ENCODE results near the gene FNDC1. TPM values are rescaled to one million over a fixed set of nuclear protein-coding genes. Genes with fewer than 3 reads are reported as not detected.

FNDC1 gene
- total and polyA plus RNA-seq, 3 experiments from 2014 or later = 0.04 TPM; not detected in 1

DNA sequence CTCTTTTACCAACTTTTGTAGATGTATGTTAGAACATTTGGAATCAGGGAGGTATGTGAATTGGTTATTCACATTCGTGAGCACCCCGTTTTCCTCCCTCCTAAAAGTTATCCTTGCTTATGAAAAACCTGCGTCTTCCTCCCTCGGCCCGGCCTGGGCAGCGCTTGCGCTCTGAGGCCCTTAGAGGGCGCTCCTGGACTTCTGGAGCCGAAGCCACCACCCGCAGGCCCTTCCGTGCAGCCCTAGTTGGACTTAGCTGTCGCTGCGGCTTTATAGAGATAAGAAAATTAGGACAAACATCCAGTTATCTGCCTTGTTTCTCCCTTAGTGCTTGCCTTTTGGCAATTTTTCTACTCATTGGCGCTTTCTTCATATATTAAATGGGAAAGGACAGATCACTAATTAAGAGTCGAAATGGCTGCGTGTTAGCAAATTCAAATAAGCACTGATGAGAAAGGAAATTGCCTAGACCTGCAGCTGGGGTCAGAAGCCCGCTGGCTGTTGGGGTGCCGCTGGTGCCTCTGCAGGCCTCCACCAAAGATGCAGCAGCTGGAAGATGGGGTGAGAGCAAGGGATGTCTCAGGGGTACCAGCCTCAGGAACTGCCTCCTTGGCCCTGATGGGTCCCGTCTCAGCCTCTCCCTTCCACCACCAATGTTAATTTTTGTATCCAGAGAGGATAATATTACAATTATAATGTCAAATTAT is 5.2 kb downstream of the FNDC1 start:
- peak; percentile 37 to 67 (median 43) for DNase-seq
- H3K27me3 ChIP-seq (ENCODE audit: insufficient read depth, low read length, poor library complexity, severe bottlenecking) = peaks cover 32% of the 10 kb centered on the region
- H3K27ac Mint-ChIP-seq = peak overlapping the region in 1 of 8 donors; percentile 21
- H3K36me3 Mint-ChIP-seq = no peaks in the 10 kb centered on the region
- no peak overlapping the region for H3K4me3 ChIP-seq (ENCODE audit: low read length)
- H3K36me3 ChIP-seq (ENCODE audit: insufficient read depth, low read length) = no peaks in the 10 kb centered on the region
- CTCF ChIA-PET = interaction anchor here (0.6 to 2.6 kb wide), 5 partner anchors 9 to 480 kb away, joined by 3 to 12 read pairs (median 5); no protein-coding TSS in a partner anchor
- no peaks in the 10 kb centered on the region for H3K9me3 Mint-ChIP-seq
- H3K4me1 ChIP-seq (ENCODE audit: insufficient read depth, low read length) = peaks cover 6% of the 10 kb centered on the region
- H3K27ac ChIP-seq (ENCODE audit: low read depth, low read length) = no peak overlapping the region
- H3K4me3 Mint-ChIP-seq = peak overlapping the region in 3 of 7 donors; percentile 5 to 54 (median 47)
- H3K9me3 ChIP-seq (ENCODE audit: low read length) = no peaks in the 10 kb centered on the region
- POLR2A ChIA-PET = no interaction called here
- H3K27me3 Mint-ChIP-seq = peaks cover 46 to 77% of the 10 kb centered on the region in 2 donors
- H3K4me1 Mint-ChIP-seq = peaks cover 15 to 20% (median 18%) of the 10 kb centered on the region in 3 donors

DNA sequence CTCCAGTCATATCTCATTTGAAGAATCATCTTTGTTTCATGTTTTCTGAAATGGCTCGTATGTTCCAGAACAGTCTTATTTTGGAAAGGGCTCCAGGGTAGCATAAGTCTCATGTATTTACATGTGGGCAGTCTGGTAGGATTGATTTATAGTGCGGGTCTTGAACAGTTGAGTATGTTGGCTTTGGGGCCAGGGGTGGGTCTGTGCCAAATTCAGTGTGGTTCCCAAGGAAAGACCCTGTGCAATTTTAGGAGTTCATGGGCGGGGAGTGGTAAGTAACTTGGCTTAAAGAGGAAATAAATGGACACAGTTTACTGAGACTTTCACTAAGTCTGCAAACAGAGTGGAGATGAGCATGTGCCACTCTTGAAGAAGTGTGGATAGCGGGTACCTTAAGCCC is 7.7 kb downstream of the FNDC1 start:
- H3K9me3 ChIP-seq (ENCODE audit: low read length) = no peaks in the 10 kb centered on the region
- DNase-seq = no peak
- no peaks in the 10 kb centered on the region for H3K36me3 ChIP-seq (ENCODE audit: insufficient read depth, low read length)
- no peak overlapping the region for H3K27ac ChIP-seq (ENCODE audit: low read depth, low read length)
- no peak overlapping the region for H3K27ac Mint-ChIP-seq
- no peak overlapping the region for H3K4me3 Mint-ChIP-seq
- no peaks in the 10 kb centered on the region for H3K9me3 Mint-ChIP-seq
- POLR2A ChIA-PET = no interaction called here
- H3K27me3 Mint-ChIP-seq = peaks cover 29 to 54% of the 10 kb centered on the region in 2 donors
- peaks cover 5 to 13% (median 10%) of the 10 kb centered on the region in 3 donors for H3K4me1 Mint-ChIP-seq
- H3K27me3 ChIP-seq (ENCODE audit: insufficient read depth, low read length, poor library complexity, severe bottlenecking) = peaks cover 14% of the 10 kb centered on the region
- H3K4me1 ChIP-seq (ENCODE audit: insufficient read depth, low read length) = no peaks in the 10 kb centered on the region
- CTCF ChIA-PET = no interaction called here
- H3K36me3 Mint-ChIP-seq = no peaks in the 10 kb centered on the region
- no peak overlapping the region for H3K4me3 ChIP-seq (ENCODE audit: low read length)

DNA sequence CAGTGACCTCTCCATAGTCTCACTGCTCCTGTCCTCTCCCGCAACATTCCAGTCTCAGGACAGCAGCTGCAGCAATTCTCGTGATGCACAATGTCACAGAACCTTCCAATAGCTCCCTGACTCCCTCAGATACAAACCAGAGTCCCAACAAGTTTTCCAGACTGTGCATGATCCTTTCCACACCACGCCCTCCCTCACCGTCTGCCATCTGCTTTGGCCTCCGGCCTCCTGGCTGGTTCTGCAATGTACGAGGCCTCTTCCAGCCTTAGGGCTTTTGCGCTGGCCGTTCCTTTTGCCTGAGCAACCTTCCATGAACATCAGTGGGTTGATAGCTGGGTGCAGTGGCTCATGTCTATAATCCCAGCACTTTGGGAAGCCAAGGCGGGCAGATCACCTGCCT is 9.6 kb downstream of the FNDC1 start:
- Mint-ChIP-seq H3K9me3 (no peaks in the 10 kb centered on the region), H3K4me3 (no peak overlapping the region), H3K36me3 (no peaks in the 10 kb centered on the region), H3K4me1 (peaks cover 6 to 15% (median 13%) of the 10 kb centered on the region in 3 donors), H3K27me3 (peaks cover 16 to 42% of the 10 kb centered on the region in 2 donors), H3K27ac (no peak overlapping the region)
- Histone ChIP-seq H3K27me3 (ENCODE audit: insufficient read depth, low read length, poor library complexity, severe bottlenecking) (peaks cover 3% of the 10 kb centered on the region), H3K9me3 (ENCODE audit: low read length) (no peaks in the 10 kb centered on the region), H3K36me3 (ENCODE audit: insufficient read depth, low read length) (no peaks in the 10 kb centered on the region), H3K4me3 (ENCODE audit: low read length) (no peak overlapping the region), H3K27ac (ENCODE audit: low read depth, low read length) (no peak overlapping the region), H3K4me1 (ENCODE audit: insufficient read depth, low read length) (no peaks in the 10 kb centered on the region)
- POLR2A ChIA-PET = no interaction called here
- CTCF ChIA-PET = no interaction called here
- no peak for DNase-seq

DNA sequence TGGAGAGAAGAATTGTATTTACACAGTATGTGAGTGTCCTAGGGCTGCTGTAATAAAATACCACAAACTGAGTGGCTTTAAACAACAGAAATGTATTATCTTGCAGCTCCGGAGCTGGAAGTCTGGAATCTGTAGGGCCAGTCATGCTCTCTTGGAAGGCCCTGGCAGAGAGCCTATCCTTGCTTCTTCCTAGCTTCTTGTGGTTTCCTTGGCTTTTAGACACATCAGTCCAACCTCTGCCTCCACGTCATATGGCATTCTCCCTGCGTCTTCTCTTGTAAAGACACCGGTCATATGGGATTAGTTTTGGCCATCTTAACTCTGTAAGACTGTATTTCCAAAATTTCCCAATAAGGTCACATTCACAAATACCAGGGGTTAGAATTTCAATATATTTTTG is 10.8 kb downstream of the FNDC1 start:
- Mint-ChIP-seq H3K36me3 (no peaks in the 10 kb centered on the region), H3K9me3 (no peaks in the 10 kb centered on the region), H3K27me3 (peaks cover 11 to 33% of the 10 kb centered on the region in 2 donors), H3K4me1 (peaks cover 2 to 11% (median 7%) of the 10 kb centered on the region in 3 donors), H3K27ac (no peak overlapping the region), H3K4me3 (no peak overlapping the region)
- H3K4me1 ChIP-seq (ENCODE audit: insufficient read depth, low read length) = no peaks in the 10 kb centered on the region
- DNase-seq = no peak
- H3K9me3 ChIP-seq (ENCODE audit: low read length) = no peaks in the 10 kb centered on the region
- no peaks in the 10 kb centered on the region for H3K27me3 ChIP-seq (ENCODE audit: insufficient read depth, low read length, poor library complexity, severe bottlenecking)
- ChIA-PET CTCF (no interaction called here), POLR2A (no interaction called here)
- H3K4me3 ChIP-seq (ENCODE audit: low read length) = no peak overlapping the region
- no peaks in the 10 kb centered on the region for H3K36me3 ChIP-seq (ENCODE audit: insufficient read depth, low read length)
- H3K27ac ChIP-seq (ENCODE audit: low read depth, low read length) = no peak overlapping the region

DNA sequence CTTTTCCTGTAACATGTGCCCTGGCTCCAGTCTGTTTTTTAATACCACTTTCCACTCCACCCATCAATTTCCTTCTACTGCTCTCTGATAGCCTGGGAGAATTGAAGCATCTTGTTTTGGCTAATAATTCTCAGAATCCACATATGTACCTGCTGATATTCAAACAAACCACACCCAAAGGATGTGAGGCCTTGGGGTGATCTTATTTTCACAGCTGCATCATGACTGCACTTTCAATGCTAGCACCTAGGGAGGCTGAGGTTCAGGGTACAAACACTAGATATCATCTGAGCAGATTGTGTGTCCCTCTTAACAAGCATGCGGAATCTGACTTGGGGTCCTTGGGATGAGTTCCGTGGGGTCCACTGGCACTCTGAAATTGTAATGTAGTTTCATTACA is 12.7 kb downstream of the FNDC1 start:
- DNase-seq = no peak
- H3K4me1 Mint-ChIP-seq = peaks cover 2 to 11% (median 7%) of the 10 kb centered on the region in 3 donors
- H3K36me3 ChIP-seq (ENCODE audit: insufficient read depth, low read length) = no peaks in the 10 kb centered on the region
- peaks cover 2 to 30% of the 10 kb centered on the region in 2 donors for H3K27me3 Mint-ChIP-seq
- H3K27me3 ChIP-seq (ENCODE audit: insufficient read depth, low read length, poor library complexity, severe bottlenecking) = no peaks in the 10 kb centered on the region
- POLR2A ChIA-PET = no interaction called here
- no peaks in the 10 kb centered on the region for H3K36me3 Mint-ChIP-seq
- no peak overlapping the region for H3K4me3 Mint-ChIP-seq
- no peak overlapping the region for H3K27ac Mint-ChIP-seq
- H3K4me3 ChIP-seq (ENCODE audit: low read length) = no peak overlapping the region
- peaks cover 0 to 2% (median 0%) of the 10 kb centered on the region in 5 donors for H3K9me3 Mint-ChIP-seq
- H3K9me3 ChIP-seq (ENCODE audit: low read length) = no peaks in the 10 kb centered on the region
- CTCF ChIA-PET = interaction anchor here (3.5 kb wide), 1 partner anchor 7 kb away, joined by 11 read pairs; no protein-coding TSS in a partner anchor
- no peak overlapping the region for H3K27ac ChIP-seq (ENCODE audit: low read depth, low read length)
- H3K4me1 ChIP-seq (ENCODE audit: insufficient read depth, low read length) = no peaks in the 10 kb centered on the region

DNA sequence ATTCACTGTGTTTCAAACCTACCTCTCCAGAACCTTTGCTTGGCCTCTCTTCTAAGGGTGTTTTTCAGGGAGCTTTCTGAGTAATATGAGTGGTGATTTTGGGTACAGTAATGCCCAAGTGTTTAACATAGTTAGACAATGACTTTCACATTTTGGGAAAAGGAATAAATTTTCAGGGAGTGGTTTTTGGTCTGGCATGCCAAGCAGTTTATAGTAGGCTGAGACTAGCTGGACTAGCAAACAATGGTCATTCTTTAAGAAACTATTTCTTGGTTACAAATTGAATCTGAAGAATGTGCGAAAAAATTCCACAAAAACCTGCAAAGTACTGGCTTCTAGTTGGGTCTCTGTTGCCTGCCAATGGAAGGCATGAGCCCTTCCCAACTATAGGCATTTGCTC is 15.4 kb downstream of the FNDC1 start:
- Mint-ChIP-seq H3K9me3 (peaks cover 0 to 2% (median 0%) of the 10 kb centered on the region in 5 donors), H3K4me1 (peaks cover 2 to 11% (median 7%) of the 10 kb centered on the region in 3 donors), H3K27ac (no peak overlapping the region), H3K27me3 (peaks cover 8 to 31% of the 10 kb centered on the region in 2 donors), H3K36me3 (no peaks in the 10 kb centered on the region), H3K4me3 (no peak overlapping the region)
- Histone ChIP-seq H3K27me3 (ENCODE audit: insufficient read depth, low read length, poor library complexity, severe bottlenecking) (no peaks in the 10 kb centered on the region), H3K36me3 (ENCODE audit: insufficient read depth, low read length) (no peaks in the 10 kb centered on the region), H3K9me3 (ENCODE audit: low read length) (no peaks in the 10 kb centered on the region), H3K27ac (ENCODE audit: low read depth, low read length) (no peak overlapping the region), H3K4me3 (ENCODE audit: low read length) (no peak overlapping the region), H3K4me1 (ENCODE audit: insufficient read depth, low read length) (no peaks in the 10 kb centered on the region)
- CTCF ChIA-PET = interaction anchor here (3.5 kb wide), 1 partner anchor 10 kb away, joined by 11 read pairs; no protein-coding TSS in a partner anchor
- POLR2A ChIA-PET = no interaction called here
- no peak for DNase-seq

DNA sequence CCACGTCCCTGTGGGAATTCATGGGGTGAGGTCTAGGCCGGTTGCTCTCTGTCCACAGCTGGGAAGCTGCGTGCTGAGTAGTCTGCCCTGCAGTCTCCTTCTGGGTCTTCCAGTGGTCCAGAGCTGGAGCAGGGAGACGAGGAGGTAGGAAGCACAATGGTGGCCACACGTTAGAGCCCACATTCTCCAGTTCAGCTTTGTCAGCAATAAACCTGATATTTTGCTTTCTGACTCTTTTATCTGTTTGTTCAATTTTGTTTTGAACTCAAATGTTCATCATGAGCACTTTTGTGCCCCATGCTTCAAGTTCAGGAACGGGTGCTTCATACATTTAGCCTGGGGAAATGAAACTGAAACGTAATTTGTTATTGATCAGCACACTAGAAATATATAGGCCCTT is 21.3 kb downstream of the FNDC1 start:
- Histone ChIP-seq H3K4me1 (ENCODE audit: insufficient read depth, low read length) (no peaks in the 10 kb centered on the region), H3K36me3 (ENCODE audit: insufficient read depth, low read length) (no peaks in the 10 kb centered on the region), H3K27me3 (ENCODE audit: insufficient read depth, low read length, poor library complexity, severe bottlenecking) (no peaks in the 10 kb centered on the region), H3K27ac (ENCODE audit: low read depth, low read length) (no peak overlapping the region), H3K4me3 (ENCODE audit: low read length) (no peak overlapping the region), H3K9me3 (ENCODE audit: low read length) (no peaks in the 10 kb centered on the region)
- ChIA-PET CTCF (no interaction called here), POLR2A (no interaction called here)
- Mint-ChIP-seq H3K9me3 (peaks cover 0 to 2% (median 0%) of the 10 kb centered on the region in 5 donors), H3K4me1 (no peaks in the 10 kb centered on the region), H3K27ac (no peak overlapping the region), H3K4me3 (no peak overlapping the region), H3K27me3 (peaks cover 18 to 44% of the 10 kb centered on the region in 2 donors), H3K36me3 (no peaks in the 10 kb centered on the region)
- DNase-seq = no peak

DNA sequence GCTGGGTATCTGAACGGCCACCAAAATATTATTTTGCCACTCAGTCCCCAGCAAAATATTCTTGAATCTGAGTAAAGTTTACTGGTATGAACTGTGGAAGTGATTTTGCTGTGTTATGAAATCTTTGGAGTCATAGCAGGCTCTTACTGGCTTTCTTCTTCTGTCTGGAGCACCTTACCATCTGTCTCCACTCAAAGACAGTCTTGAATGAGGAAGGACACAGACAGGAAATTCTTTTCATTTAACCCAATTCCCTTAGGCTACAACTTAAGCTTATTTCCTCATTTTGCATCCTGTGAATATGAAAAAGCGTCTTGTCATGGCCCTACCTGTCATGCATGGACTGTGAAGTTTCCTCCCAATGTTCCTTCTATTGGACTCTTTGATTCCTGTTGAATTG is 24.7 kb downstream of the FNDC1 start:
- Histone ChIP-seq H3K36me3 (ENCODE audit: insufficient read depth, low read length) (no peaks in the 10 kb centered on the region), H3K4me1 (ENCODE audit: insufficient read depth, low read length) (no peaks in the 10 kb centered on the region), H3K4me3 (ENCODE audit: low read length) (no peak overlapping the region), H3K27me3 (ENCODE audit: insufficient read depth, low read length, poor library complexity, severe bottlenecking) (no peaks in the 10 kb centered on the region), H3K27ac (ENCODE audit: low read depth, low read length) (no peak overlapping the region), H3K9me3 (ENCODE audit: low read length) (no peaks in the 10 kb centered on the region)
- Mint-ChIP-seq H3K36me3 (no peaks in the 10 kb centered on the region), H3K27ac (no peak overlapping the region), H3K4me1 (no peaks in the 10 kb centered on the region), H3K27me3 (peaks cover 22 to 43% of the 10 kb centered on the region in 2 donors), H3K4me3 (no peak overlapping the region), H3K9me3 (no peaks in the 10 kb centered on the region)
- ChIA-PET POLR2A (no interaction called here), CTCF (no interaction called here)
- DNase-seq = no peak
